CD14-positive monocyte (primary cell): ENCODE results near the gene ADAM8. TPM values are rescaled to one million over a fixed set of nuclear protein-coding genes. Genes with fewer than 3 reads are reported as not detected.

Experiments
- DNase-seq, 3 donors: peaks; one replicate each; pipeline ENCODE4 v3.0.0-alpha.2; 2011 to 2022
- H2AFZ ChIP-seq: 2 replicates; pipeline ENCODE4 v1.6.0; 2012; ENCODE audit warnings: mild to moderate bottlenecking, low read depth, low read length, inconsistent platforms; ENCODE audit not compliant: insufficient read depth, poor library complexity, severe bottlenecking
- H3K27ac ChIP-seq, 2 donors: 1 replicate in 1 of 2; 2 replicates in 1 of 2; pipeline ENCODE4 v1.5.1; 2012 to 2013; ENCODE audit warnings: low read length in 2 of 2, control low read depth in 1 of 2, inconsistent platforms in 1 of 2, low read depth in 1 of 2, mild to moderate bottlenecking in 1 of 2
- H3K27me3 ChIP-seq, 2 donors: one replicate each; pipeline versions ENCODE4 v1.6.0 to v1.6.1; 2011 to 2013; ENCODE audit warnings: low read length in 2 of 2; ENCODE audit not compliant: control insufficient read depth in 2 of 2, insufficient read depth in 2 of 2
- H3K36me3 ChIP-seq, 2 donors: replicated peaks in 1 of 2; 1 replicate in 1 of 2; 2 replicates in 1 of 2; pipeline versions ENCODE4 v1.5.1 to v1.6.1; 2012 to 2013; ENCODE audit warnings: low read length in 2 of 2, control low read depth in 1 of 2, inconsistent platforms in 1 of 2, mild to moderate bottlenecking in 1 of 2; ENCODE audit not compliant: insufficient read depth in 2 of 2, control insufficient read depth in 1 of 2
- H3K4me1 ChIP-seq, 2 donors: 1 replicate in 1 of 2; 2 replicates in 1 of 2; pipeline versions ENCODE4 v1.5.1 to v1.6.1; 2012 to 2013; ENCODE audit warnings: low read length in 2 of 2, control low read depth in 1 of 2, inconsistent platforms in 1 of 2, mild to moderate bottlenecking in 1 of 2, moderate library complexity in 1 of 2; ENCODE audit not compliant: insufficient read depth in 2 of 2, control insufficient read depth in 1 of 2
- H3K4me2 ChIP-seq: replicated peaks from 2 replicates; pipeline ENCODE3; 2012; ENCODE audit warnings: low read length, moderate library complexity, mild to moderate bottlenecking; ENCODE audit not compliant: poor library complexity, severe bottlenecking; ENCODE audit errors: extremely low read depth
- H3K4me3 ChIP-seq, 3 experiments: fragments of 200-600 bp in 1 of 3; sonication (generic) in 1 of 3; replicated peaks in 1 of 3; 1 replicate in 2 of 3; 2 replicates in 1 of 3; pipeline ENCODE4 v1.5.1; 2011 to 2013; ENCODE audit warnings: low read length in 3 of 3, mild to moderate bottlenecking in 3 of 3, control low read depth in 2 of 3, low read depth in 2 of 3, inconsistent platforms in 1 of 3, moderate library complexity in 1 of 3
- H3K79me2 ChIP-seq: 2 replicates; pipeline ENCODE4 v1.6.0; 2012; ENCODE audit warnings: mild to moderate bottlenecking, control low read depth, inconsistent platforms, low read length, moderate library complexity; ENCODE audit not compliant: insufficient read depth
- H3K9ac ChIP-seq: 2 replicates; pipeline ENCODE4 v1.6.0; 2017; ENCODE audit warnings: low read length, mild to moderate bottlenecking; ENCODE audit not compliant: insufficient read depth, poor library complexity, severe bottlenecking
- H3K9me3 ChIP-seq, 2 donors: replicated peaks in 1 of 2; 1 replicate in 1 of 2; 2 replicates in 1 of 2; pipeline versions ENCODE4 v1.5.1 to v1.6.1; 2012 to 2013; ENCODE audit warnings: low read length in 2 of 2, control low read depth in 1 of 2; ENCODE audit not compliant: control insufficient read depth in 1 of 2, insufficient read depth in 1 of 2
- H4K20me1 ChIP-seq: 2 replicates; pipeline ENCODE4 v1.6.0; 2012; ENCODE audit warnings: mild to moderate bottlenecking, low read length, control low read depth, moderate library complexity; ENCODE audit not compliant: insufficient read depth
- H3K27ac Mint-ChIP-seq, 7 donors: one replicate each; pipeline ENCODE4 v1.8.0; 2020; ENCODE audit warnings: mild to moderate bottlenecking in 7 of 7, mixed read lengths in 7 of 7, moderate library complexity in 6 of 7, inconsistent platforms in 2 of 7
- H3K27me3 Mint-ChIP-seq, 3 donors: one replicate each; pipeline ENCODE4 v1.8.0; 2021 to 2022; ENCODE audit warnings: low read depth in 3 of 3, mild to moderate bottlenecking in 3 of 3, mixed read lengths in 3 of 3, moderate library complexity in 3 of 3, inconsistent platforms in 1 of 3
- H3K36me3 Mint-ChIP-seq, 2 donors: one replicate each; pipeline ENCODE4 v1.8.0; 2020; ENCODE audit warnings: mixed read lengths in 2 of 2, inconsistent platforms in 1 of 2, mild to moderate bottlenecking in 1 of 2
- H3K4me1 Mint-ChIP-seq: one replicate; pipeline ENCODE4 v1.8.0; 2020; ENCODE audit warnings: mild to moderate bottlenecking, mixed read lengths
- H3K4me3 Mint-ChIP-seq, 2 donors: one replicate each; pipeline ENCODE4 v1.8.0; 2020; ENCODE audit warnings: mild to moderate bottlenecking in 2 of 2, mixed read lengths in 2 of 2, moderate library complexity in 1 of 2
- H3K9me3 Mint-ChIP-seq, 7 donors: one replicate each; pipeline ENCODE4 v1.8.0; 2020 to 2022; ENCODE audit warnings: mixed read lengths in 7 of 7, mild to moderate bottlenecking in 6 of 7, moderate library complexity in 6 of 7, inconsistent platforms in 2 of 7
- WGBS: methylation state at CpG from one replicate; pipeline ENCODE4 v1.1.5; 2013; ENCODE audit warnings: missing lambda C conversion rate; ENCODE audit not compliant: insufficient coverage; 5-methylcytosine and 5-hydroxymethylcytosine counted together
- intact Hi-C, 2 donors: fragments of 100-400 bp; cut with micrococcal nuclease; formaldehyde crosslinking; loops; one replicate each; pipeline versions ENCODE4 v1.15.0 to v1.15.1; 2023
- polyA plus RNA-seq, 3 donors: library from polyadenylated mRNA; depleted of rRNA in 1 of 3; unstranded in 2 of 3; stranded (reverse) in 1 of 3; fragments of 300-500 nt in 2 of 3; fragments of >200 nt in 1 of 3; fragmentation: Illumina TruSeq in 2 of 3; gene quantifications; 1 replicate in 2 of 3; 2 replicates in 1 of 3; pipeline ENCODE4 v1.2.3, GENCODE V29; 2012 to 2021
- TF ChIP-seq, protein P1 (sequence below): fragments of 200-600 bp; IDR thresholded peaks from one replicate; pipeline ENCODE4 v1.8.0; 2022; ENCODE audit warnings: antibody characterized with exemption, mild to moderate bottlenecking

The ADAM8 gene
- polyA plus RNA-seq, 3 donors = 32.7 to 228 (median 72.8) TPM

GRCh38 chr10:133213641-133214467 lies 62.8 kb downstream of the ADAM8 start:
- TF ChIP-seq, protein P1, sequence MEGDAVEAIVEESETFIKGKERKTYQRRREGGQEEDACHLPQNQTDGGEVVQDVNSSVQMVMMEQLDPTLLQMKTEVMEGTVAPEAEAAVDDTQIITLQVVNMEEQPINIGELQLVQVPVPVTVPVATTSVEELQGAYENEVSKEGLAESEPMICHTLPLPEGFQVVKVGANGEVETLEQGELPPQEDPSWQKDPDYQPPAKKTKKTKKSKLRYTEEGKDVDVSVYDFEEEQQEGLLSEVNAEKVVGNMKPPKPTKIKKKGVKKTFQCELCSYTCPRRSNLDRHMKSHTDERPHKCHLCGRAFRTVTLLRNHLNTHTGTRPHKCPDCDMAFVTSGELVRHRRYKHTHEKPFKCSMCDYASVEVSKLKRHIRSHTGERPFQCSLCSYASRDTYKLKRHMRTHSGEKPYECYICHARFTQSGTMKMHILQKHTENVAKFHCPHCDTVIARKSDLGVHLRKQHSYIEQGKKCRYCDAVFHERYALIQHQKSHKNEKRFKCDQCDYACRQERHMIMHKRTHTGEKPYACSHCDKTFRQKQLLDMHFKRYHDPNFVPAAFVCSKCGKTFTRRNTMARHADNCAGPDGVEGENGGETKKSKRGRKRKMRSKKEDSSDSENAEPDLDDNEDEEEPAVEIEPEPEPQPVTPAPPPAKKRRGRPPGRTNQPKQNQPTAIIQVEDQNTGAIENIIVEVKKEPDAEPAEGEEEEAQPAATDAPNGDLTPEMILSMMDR = no peak
- Histone ChIP-seq H4K20me1 (no peaks in the 10 kb centered on the region), H3K4me1 (no peaks in the 10 kb centered on the region), H3K4me3 (no peak overlapping the region), H3K27ac (no peak overlapping the region), H3K27me3 (peaks cover 0 to 2% of the 10 kb centered on the region in 2 donors), H3K9ac (no peak overlapping the region), H3K4me2 (no peak overlapping the region), H2AFZ (no peak overlapping the region), H3K9me3 (no peaks in the 10 kb centered on the region), H3K79me2 (no peaks in the 10 kb centered on the region), H3K36me3 (no peaks in the 10 kb centered on the region)
- intact Hi-C loops = no loop called here
- Mint-ChIP-seq H3K9me3 (no peaks in the 10 kb centered on the region), H3K36me3 (no peaks in the 10 kb centered on the region), H3K4me1 (no peaks in the 10 kb centered on the region), H3K27ac (no peak overlapping the region), H3K27me3 (peaks cover 0 to 7% (median 6%) of the 10 kb centered on the region in 3 donors), H3K4me3 (no peak overlapping the region)
- no peak for DNase-seq
- 93% methylated on average over 31 of the region's 32 CpGs for WGBS

- DNase-seq = no peak
- H3K9me3 ChIP-seq = no peaks in the 10 kb centered on the region
- no peaks in the 10 kb centered on the region for H3K36me3 ChIP-seq
- no peak overlapping the region for H3K27ac Mint-ChIP-seq
- H3K36me3 Mint-ChIP-seq = no peaks in the 10 kb centered on the region
- 87% methylated on average over 18 of the region's 20 CpGs for WGBS
- TF ChIP-seq, protein P1 = no peak
- intact Hi-C loops = no loop called here
- H3K27me3 ChIP-seq = no peaks in the 10 kb centered on the region
- H3K79me2 ChIP-seq = no peaks in the 10 kb centered on the region
- H3K9me3 Mint-ChIP-seq = no peaks in the 10 kb centered on the region
- H2AFZ ChIP-seq = no peak overlapping the region
- H3K4me3 ChIP-seq = no peak overlapping the region
- no peak overlapping the region for H3K9ac ChIP-seq
- H3K27ac ChIP-seq = no peak overlapping the region
- no peaks in the 10 kb centered on the region for H4K20me1 ChIP-seq
- peaks cover 0 to 5% (median 2%) of the 10 kb centered on the region in 3 donors for H3K27me3 Mint-ChIP-seq
- H3K4me1 Mint-ChIP-seq = no peaks in the 10 kb centered on the region
- H3K4me2 ChIP-seq = no peak overlapping the region
- H3K4me3 Mint-ChIP-seq = no peak overlapping the region
- H3K4me1 ChIP-seq = no peaks in the 10 kb centered on the region
Measured at GRCh38 chr10:133212853-133213494, 63.7 kb downstream of the ADAM8 start.

Other genes with a start within 250 kb of the ADAM8 start
- gene ADGRA1, start 188.9 kb downstream of the ADAM8 start, polyA plus RNA-seq = not detected
- under 1 TPM in 2 of 3 donors, not detected in 1; 0.22 to 0.80 TPM for gene KNDC1, start 116.6 kb downstream of the ADAM8 start, polyA plus RNA-seq
- gene UTF1, start 46.7 kb downstream of the ADAM8 start, polyA plus RNA-seq = under 1 TPM; 0.14 to 0.48 (median 0.24) TPM
- 10 to 100 TPM in 1 of 3 donors, 1 to 10 TPM in 2; 1.4 to 56.0 (median 1.6) TPM for gene VENTX, start 39.0 kb downstream of the ADAM8 start, polyA plus RNA-seq
- gene TUBGCP2, start 32.0 kb upstream of the ADAM8 start, polyA plus RNA-seq = 10 to 100 TPM; 25.9 to 78.6 (median 39.3) TPM
- gene ZNF511, start 32.0 kb upstream of the ADAM8 start, polyA plus RNA-seq = 100 to 1,000 TPM in 1 of 3 donors, 10 to 100 TPM in 2; 30.3 to 118 (median 84.7) TPM
- gene CALY, start 60.0 kb upstream of the ADAM8 start, polyA plus RNA-seq = not detected
- gene PRAP1, start 70.5 kb upstream of the ADAM8 start, polyA plus RNA-seq = not detected
- 10 to 100 TPM; 29.8 to 56.8 (median 39.0) TPM for gene FUOM, start 81.2 kb upstream of the ADAM8 start, polyA plus RNA-seq
- 100 to 1,000 TPM in 1 of 3 donors, 10 to 100 TPM in 2; 34.6 to 102 (median 85.1) TPM for gene ECHS1, start 96.5 kb upstream of the ADAM8 start, polyA plus RNA-seq
- gene PAOX, start 102.4 kb upstream of the ADAM8 start, polyA plus RNA-seq = 1 to 10 TPM; 3.9 to 9.5 (median 9.3) TPM
- gene MTG1, start 117.3 kb upstream of the ADAM8 start, polyA plus RNA-seq = 10 to 100 TPM; 13.0 to 45.8 (median 17.1) TPM
- not detected for gene SPRN, start 147.8 kb upstream of the ADAM8 start, polyA plus RNA-seq
- gene SCART1, start 177.1 kb upstream of the ADAM8 start, polyA plus RNA-seq = 1 to 10 TPM in 1 of 3 donors, not detected in 2; 1.1 TPM